Measurements from ENCODE around the gene RAPGEFL1. TPM values are rescaled to one million over a fixed set of nuclear protein-coding genes. Genes with fewer than 3 reads are reported as not detected.

RAPGEFL1 gene
- total and polyA plus RNA-seq, 2 donors (not counting 1 experiment from before 2014, with no cell fraction given): 1.2 to 1.6 TPM

DNA sequence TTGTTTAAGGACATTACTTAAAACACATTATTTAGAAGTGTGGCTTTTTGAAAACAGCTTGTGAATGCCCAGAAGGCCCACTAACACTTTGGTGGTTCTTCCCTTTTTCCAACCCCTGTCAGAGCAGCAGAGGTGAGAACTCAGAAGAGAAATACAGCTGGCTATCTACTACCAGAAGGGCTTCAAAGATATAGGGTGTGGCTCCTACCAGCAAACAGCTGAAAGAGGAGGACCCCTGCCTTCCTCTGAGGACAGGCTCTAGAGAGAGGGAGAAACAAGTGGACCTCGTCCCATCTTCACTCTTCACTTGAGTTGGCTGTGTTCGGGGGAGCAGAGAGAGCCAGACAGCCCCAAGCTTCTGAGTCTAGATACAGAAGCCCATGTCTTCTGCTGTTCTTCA lies 6.9 kb upstream of the RAPGEFL1 start:
- no peak overlapping the region for H2AFZ ChIP-seq (ENCODE audit: low read length)
- no peaks in the 10 kb centered on the region for H3K79me2 ChIP-seq (ENCODE audit: control insufficient read depth, insufficient read depth, low read length)
- H3K36me3 ChIP-seq (ENCODE audit: control insufficient read depth, insufficient read depth, low read length): peaks cover 18% of the 10 kb centered on the region
- no peaks in the 10 kb centered on the region for H4K20me1 ChIP-seq (ENCODE audit: control insufficient read depth, extremely low read depth, insufficient read depth, low read length)
- no peak overlapping the region for H3K4me3 ChIP-seq (replicated peaks in 1 of 4; ENCODE audit: control extremely low read depth in 1 of 4, insufficient read depth in 1 of 4, low read depth in 3 of 4, low read length in 4 of 4)
- H3K9ac ChIP-seq (ENCODE audit: insufficient read depth, low read length): no peak overlapping the region
- TF ChIP-seq, protein P1, sequence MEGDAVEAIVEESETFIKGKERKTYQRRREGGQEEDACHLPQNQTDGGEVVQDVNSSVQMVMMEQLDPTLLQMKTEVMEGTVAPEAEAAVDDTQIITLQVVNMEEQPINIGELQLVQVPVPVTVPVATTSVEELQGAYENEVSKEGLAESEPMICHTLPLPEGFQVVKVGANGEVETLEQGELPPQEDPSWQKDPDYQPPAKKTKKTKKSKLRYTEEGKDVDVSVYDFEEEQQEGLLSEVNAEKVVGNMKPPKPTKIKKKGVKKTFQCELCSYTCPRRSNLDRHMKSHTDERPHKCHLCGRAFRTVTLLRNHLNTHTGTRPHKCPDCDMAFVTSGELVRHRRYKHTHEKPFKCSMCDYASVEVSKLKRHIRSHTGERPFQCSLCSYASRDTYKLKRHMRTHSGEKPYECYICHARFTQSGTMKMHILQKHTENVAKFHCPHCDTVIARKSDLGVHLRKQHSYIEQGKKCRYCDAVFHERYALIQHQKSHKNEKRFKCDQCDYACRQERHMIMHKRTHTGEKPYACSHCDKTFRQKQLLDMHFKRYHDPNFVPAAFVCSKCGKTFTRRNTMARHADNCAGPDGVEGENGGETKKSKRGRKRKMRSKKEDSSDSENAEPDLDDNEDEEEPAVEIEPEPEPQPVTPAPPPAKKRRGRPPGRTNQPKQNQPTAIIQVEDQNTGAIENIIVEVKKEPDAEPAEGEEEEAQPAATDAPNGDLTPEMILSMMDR (conservative IDR thresholded peaks at IDR 0.05 in 1 of 2, IDR thresholded peaks at IDR 0.05 in 1 of 2; ENCODE audit: low read depth in 1 of 2, low read length in 2 of 2): no peak
- TF ChIP-seq EZH2 (IDR thresholded peaks at IDR 0.05; ENCODE audit: low read length, missing control alignments): no peak
- peaks cover 3% of the 10 kb centered on the region for H3K4me1 ChIP-seq (ENCODE audit: control insufficient read depth, extremely low read depth, insufficient read depth, low read length)
- no peaks in the 10 kb centered on the region for H3K27me3 ChIP-seq (ENCODE audit: control insufficient read depth, insufficient read depth, low read length)
- H3K9me3 ChIP-seq (ENCODE audit: control insufficient read depth, insufficient read depth, low read depth, low read length): no peaks in the 10 kb centered on the region
- no peak overlapping the region for H3K27ac ChIP-seq (ENCODE audit: insufficient read depth, low read length)
- H3K4me2 ChIP-seq (ENCODE audit: extremely low read depth, insufficient read depth, low read length): no peak overlapping the region
- no peak for DNase-seq (ENCODE audit: low read depth in 2 of 2)

DNA sequence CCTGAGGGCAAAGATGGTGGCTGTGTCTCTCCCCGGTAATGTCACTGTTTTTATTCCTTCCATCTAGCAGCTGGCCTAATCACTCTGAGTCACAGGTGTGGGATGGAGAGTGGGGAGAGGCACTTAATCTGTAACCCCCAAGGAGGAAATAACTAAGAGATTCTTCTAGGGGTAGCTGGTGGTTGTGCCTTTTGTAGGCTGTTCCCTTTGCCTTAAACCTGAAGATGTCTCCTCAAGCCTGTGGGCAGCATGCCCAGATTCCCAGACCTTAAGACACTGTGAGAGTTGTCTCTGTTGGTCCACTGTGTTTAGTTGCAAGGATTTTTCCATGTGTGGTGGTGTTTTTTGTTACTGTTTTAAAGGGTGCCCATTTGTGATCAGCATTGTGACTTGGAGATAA lies 5.5 kb upstream of the RAPGEFL1 start:
- no peaks in the 10 kb centered on the region for H3K27me3 ChIP-seq (ENCODE audit: control insufficient read depth, insufficient read depth, low read length)
- H3K4me1 ChIP-seq (ENCODE audit: control insufficient read depth, extremely low read depth, insufficient read depth, low read length): peaks cover 3% of the 10 kb centered on the region
- TF ChIP-seq, protein P1 (conservative IDR thresholded peaks at IDR 0.05 in 1 of 2, IDR thresholded peaks at IDR 0.05 in 1 of 2; ENCODE audit: low read depth in 1 of 2, low read length in 2 of 2): no peak
- no peak for TF ChIP-seq EZH2 (IDR thresholded peaks at IDR 0.05; ENCODE audit: low read length, missing control alignments)
- peak in 1 of 2 donors; percentile 29 for DNase-seq (ENCODE audit: low read depth in 2 of 2)
- peaks cover 19% of the 10 kb centered on the region for H3K36me3 ChIP-seq (ENCODE audit: control insufficient read depth, insufficient read depth, low read length)
- H3K9ac ChIP-seq (ENCODE audit: insufficient read depth, low read length): no peak overlapping the region
- no peak overlapping the region for H3K4me3 ChIP-seq (replicated peaks in 1 of 4; ENCODE audit: control extremely low read depth in 1 of 4, insufficient read depth in 1 of 4, low read depth in 3 of 4, low read length in 4 of 4)
- H2AFZ ChIP-seq (ENCODE audit: low read length): no peak overlapping the region
- no peak overlapping the region for H3K4me2 ChIP-seq (ENCODE audit: extremely low read depth, insufficient read depth, low read length)
- no peak overlapping the region for H3K27ac ChIP-seq (ENCODE audit: insufficient read depth, low read length)
- H3K9me3 ChIP-seq (ENCODE audit: control insufficient read depth, insufficient read depth, low read depth, low read length): no peaks in the 10 kb centered on the region
- H4K20me1 ChIP-seq (ENCODE audit: control insufficient read depth, extremely low read depth, insufficient read depth, low read length): no peaks in the 10 kb centered on the region
- no peaks in the 10 kb centered on the region for H3K79me2 ChIP-seq (ENCODE audit: control insufficient read depth, insufficient read depth, low read length)

GRCh38 chr17:40173091-40173777 lies 4.0 kb upstream of the RAPGEFL1 start:
- no peak overlapping the region for H3K4me3 ChIP-seq (replicated peaks in 1 of 4; ENCODE audit: control extremely low read depth in 1 of 4, insufficient read depth in 1 of 4, low read depth in 3 of 4, low read length in 4 of 4)
- no peak overlapping the region for H3K27ac ChIP-seq (ENCODE audit: insufficient read depth, low read length)
- no peak overlapping the region for H3K9ac ChIP-seq (ENCODE audit: insufficient read depth, low read length)
- peaks cover 5% of the 10 kb centered on the region for H3K4me1 ChIP-seq (ENCODE audit: control insufficient read depth, extremely low read depth, insufficient read depth, low read length)
- H3K27me3 ChIP-seq (ENCODE audit: control insufficient read depth, insufficient read depth, low read length): no peaks in the 10 kb centered on the region
- TF ChIP-seq, protein P1 (conservative IDR thresholded peaks at IDR 0.05 in 1 of 2, IDR thresholded peaks at IDR 0.05 in 1 of 2; ENCODE audit: low read depth in 1 of 2, low read length in 2 of 2): no peak
- TF ChIP-seq EZH2 (IDR thresholded peaks at IDR 0.05; ENCODE audit: low read length, missing control alignments): no peak
- H3K36me3 ChIP-seq (ENCODE audit: control insufficient read depth, insufficient read depth, low read length): peaks cover 14% of the 10 kb centered on the region
- DNase-seq (ENCODE audit: low read depth in 2 of 2): no peak
- H3K79me2 ChIP-seq (ENCODE audit: control insufficient read depth, insufficient read depth, low read length): no peaks in the 10 kb centered on the region
- H3K4me2 ChIP-seq (ENCODE audit: extremely low read depth, insufficient read depth, low read length): no peak overlapping the region
- H4K20me1 ChIP-seq (ENCODE audit: control insufficient read depth, extremely low read depth, insufficient read depth, low read length): no peaks in the 10 kb centered on the region
- no peak overlapping the region for H2AFZ ChIP-seq (ENCODE audit: low read length)
- H3K9me3 ChIP-seq (ENCODE audit: control insufficient read depth, insufficient read depth, low read depth, low read length): no peaks in the 10 kb centered on the region
